ENCODE results near the gene APOH. TPM values are rescaled to one million over a fixed set of nuclear protein-coding genes. Genes with fewer than 3 reads are reported as not detected.

APOH gene, protein sequence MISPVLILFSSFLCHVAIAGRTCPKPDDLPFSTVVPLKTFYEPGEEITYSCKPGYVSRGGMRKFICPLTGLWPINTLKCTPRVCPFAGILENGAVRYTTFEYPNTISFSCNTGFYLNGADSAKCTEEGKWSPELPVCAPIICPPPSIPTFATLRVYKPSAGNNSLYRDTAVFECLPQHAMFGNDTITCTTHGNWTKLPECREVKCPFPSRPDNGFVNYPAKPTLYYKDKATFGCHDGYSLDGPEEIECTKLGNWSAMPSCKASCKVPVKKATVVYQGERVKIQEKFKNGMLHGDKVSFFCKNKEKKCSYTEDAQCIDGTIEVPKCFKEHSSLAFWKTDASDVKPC
- total RNA-seq (2021; ENCODE audit: unreplicated experiment), result 1.2 TPM
- polyA plus RNA-seq (2012; ENCODE audit: insufficient read length), result not detected
- percentile 23 among the genes with signal in this experiment for Bru-seq, nascent RNA
- BruChase-seq, experiment 1, labeled RNA remaining after a 2-hour chase, result percentile 21 among the genes with signal in this experiment
- BruChase-seq, experiment 2, labeled RNA remaining after a 6-hour chase, result percentile 20 among the genes with signal in this experiment
- long read RNA-seq, result 0 reads

GRCh38 chr17:66228887-66229782 lies at the start of gene APOH:
TSS of gene APOH (minus strand) at chr17:66229415. CDS start at chr17:66229379, 36 bp downstream.
- DNase-seq (ENCODE audit: low read depth, low spot score) (no peak), ATAC-seq (no peak)
- no TSS peak for BruUV-seq (replicated peaks)
- H3K4me3 ChIP-seq (ENCODE audit: low read depth in 2 of 2, low read length in 2 of 2), result no peak within 1 kb of the TSS
- ChIA-PET POLR2A (no interaction called here), CTCF (no interaction called here)
- H3K27ac ChIP-seq (ENCODE audit: low read length), result no peak within 1 kb of the TSS
- H3K9me3 ChIP-seq (ENCODE audit: control insufficient read depth, insufficient read depth, low read depth, low read length), result no peaks in the 10 kb centered on the region
- no peaks in the 10 kb centered on the region for H3K36me3 ChIP-seq (ENCODE audit: control insufficient read depth, insufficient read depth, low read length)
- intact Hi-C loops (cut with micrococcal nuclease; ENCODE audit: unreplicated experiment) (no loop called here), in situ Hi-C loops (cut with HindIII; ENCODE audit: low pct_unique_long_range_greater_than_20kb, low sequenced_read_pairs) (no loop called here)
- TF ChIP-seq REST (IDR thresholded peaks at IDR 0.05; ENCODE audit: insufficient read depth in 1 of 2, low read depth in 2 of 2, low read length in 1 of 2) (no peak), TCF7L2 (IDR thresholded peaks at IDR 0.05; ENCODE audit: low read depth, low read length) (no peak), POLR2AphosphoS5 (IDR thresholded peaks at IDR 0.05; ENCODE audit: low read depth, low read length) (no peak), SIN3A (IDR thresholded peaks at IDR 0.05; ENCODE audit: borderline replicate concordance, insufficient read depth, low read depth, low read length) (no peak)
- TF ChIP-seq, protein P1, sequence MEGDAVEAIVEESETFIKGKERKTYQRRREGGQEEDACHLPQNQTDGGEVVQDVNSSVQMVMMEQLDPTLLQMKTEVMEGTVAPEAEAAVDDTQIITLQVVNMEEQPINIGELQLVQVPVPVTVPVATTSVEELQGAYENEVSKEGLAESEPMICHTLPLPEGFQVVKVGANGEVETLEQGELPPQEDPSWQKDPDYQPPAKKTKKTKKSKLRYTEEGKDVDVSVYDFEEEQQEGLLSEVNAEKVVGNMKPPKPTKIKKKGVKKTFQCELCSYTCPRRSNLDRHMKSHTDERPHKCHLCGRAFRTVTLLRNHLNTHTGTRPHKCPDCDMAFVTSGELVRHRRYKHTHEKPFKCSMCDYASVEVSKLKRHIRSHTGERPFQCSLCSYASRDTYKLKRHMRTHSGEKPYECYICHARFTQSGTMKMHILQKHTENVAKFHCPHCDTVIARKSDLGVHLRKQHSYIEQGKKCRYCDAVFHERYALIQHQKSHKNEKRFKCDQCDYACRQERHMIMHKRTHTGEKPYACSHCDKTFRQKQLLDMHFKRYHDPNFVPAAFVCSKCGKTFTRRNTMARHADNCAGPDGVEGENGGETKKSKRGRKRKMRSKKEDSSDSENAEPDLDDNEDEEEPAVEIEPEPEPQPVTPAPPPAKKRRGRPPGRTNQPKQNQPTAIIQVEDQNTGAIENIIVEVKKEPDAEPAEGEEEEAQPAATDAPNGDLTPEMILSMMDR (IDR thresholded peaks at IDR 0.05), result no peak
- H3K4me1 ChIP-seq (ENCODE audit: control insufficient read depth, insufficient read depth, low read length), result no peaks in the 10 kb centered on the region
- no peaks in the 10 kb centered on the region for H3K27me3 ChIP-seq (ENCODE audit: control insufficient read depth, insufficient read depth, low read length)

- H3K9me3 ChIP-seq (ENCODE audit: control insufficient read depth, insufficient read depth, low read depth, low read length), result no peaks in the 10 kb centered on the region
- intact Hi-C loops (cut with micrococcal nuclease; ENCODE audit: unreplicated experiment), result no loop called here
- ChIA-PET POLR2A (interaction anchor here (0.6 kb wide), 1 partner anchor 36 kb away, joined by 4 read pairs; no protein-coding TSS in a partner anchor), CTCF (interaction anchor here (0.7 kb wide), 1 partner anchor 225 kb away, joined by 3 read pairs; no protein-coding TSS in a partner anchor)
- DNase-seq (ENCODE audit: low read depth, low spot score), result no peak
- in situ Hi-C loops (cut with HindIII; ENCODE audit: low pct_unique_long_range_greater_than_20kb, low sequenced_read_pairs), result no loop called here
- no peak overlapping the region for H3K4me3 ChIP-seq (ENCODE audit: low read depth in 2 of 2, low read length in 2 of 2)
- H3K27ac ChIP-seq (ENCODE audit: low read length), result peak overlapping the region; percentile 66; the same call in 1 of the 2 replicates
- BruUV-seq (replicated peaks), result no TSS peak
- no peaks in the 10 kb centered on the region for H3K27me3 ChIP-seq (ENCODE audit: control insufficient read depth, insufficient read depth, low read length)
- no peak for ATAC-seq
- H3K36me3 ChIP-seq (ENCODE audit: control insufficient read depth, insufficient read depth, low read length), result no peaks in the 10 kb centered on the region
- H3K4me1 ChIP-seq (ENCODE audit: control insufficient read depth, insufficient read depth, low read length), result peaks cover 28% of the 10 kb centered on the region
- TF ChIP-seq REST (IDR thresholded peaks at IDR 0.05; ENCODE audit: insufficient read depth in 1 of 2, low read depth in 2 of 2, low read length in 1 of 2) (no peak), TCF7L2 (IDR thresholded peaks at IDR 0.05; ENCODE audit: low read depth, low read length) (no peak), POLR2AphosphoS5 (IDR thresholded peaks at IDR 0.05; ENCODE audit: low read depth, low read length) (no peak), SIN3A (IDR thresholded peaks at IDR 0.05; ENCODE audit: borderline replicate concordance, insufficient read depth, low read depth, low read length) (no peak)
- TF ChIP-seq, protein P1 (IDR thresholded peaks at IDR 0.05), result no peak
These were observed 48.0 kb upstream of the APOH start for GRCh38 chr17:66277191-66277590.
